HG03565 (cell line): ENCODE results near the gene LGR6.
"Not testable (repeated sequence)": the region's sequence is repeated elsewhere in the genome, so short reads cannot be mapped to it uniquely, and the experiment has no call there.

Experiments used
- ATAC-seq: cut with Tn5 transposase; IDR thresholded peaks from one replicate; pipeline ENCODE4 v1.9.1; 2021; ENCODE audit warnings: mild to moderate bottlenecking, moderate library complexity; ENCODE audit not compliant: unreplicated experiment

Gene LGR6

GRCh38 chr1:202237052-202237451 is 43.5 kb downstream of the LGR6 start:
- peak; percentile 40 for ATAC-seq

- ATAC-seq: no peak
These were observed 45.3 kb downstream of the LGR6 start for GRCh38 chr1:202238914-202239313.

GRCh38 chr1:202240226-202240625 is 46.6 kb downstream of the LGR6 start:
- ATAC-seq: not testable (repeated sequence)

GRCh38 chr1:202240956-202241355 is 47.4 kb downstream of the LGR6 start:
- no peak for ATAC-seq

- ATAC-seq: no peak
These were observed 47.9 kb downstream of the LGR6 start for GRCh38 chr1:202241376-202242079.

- no peak for ATAC-seq
These were observed 48.5 kb downstream of the LGR6 start for GRCh38 chr1:202242080-202242419.

GRCh38 chr1:202243006-202243405 is 49.4 kb downstream of the LGR6 start:
- no peak for ATAC-seq

GRCh38 chr1:202244841-202245261 is 51.3 kb downstream of the LGR6 start:
- ATAC-seq: no peak

- ATAC-seq: no peak
These were observed 51.8 kb downstream of the LGR6 start for GRCh38 chr1:202245391-202245790.

- ATAC-seq: no peak
These were observed 53.5 kb downstream of the LGR6 start for GRCh38 chr1:202247104-202247503.

GRCh38 chr1:202247837-202248795 is 54.5 kb downstream of the LGR6 start:
- no peak for ATAC-seq

- no peak for ATAC-seq
These were observed 55.3 kb downstream of the LGR6 start for GRCh38 chr1:202248861-202249260.

GRCh38 chr1:202249436-202249835 is 55.8 kb downstream of the LGR6 start:
- no peak for ATAC-seq

GRCh38 chr1:202249846-202250245 is 56.2 kb downstream of the LGR6 start:
- no peak for ATAC-seq

- no peak for ATAC-seq
These were observed 57.4 kb downstream of the LGR6 start for GRCh38 chr1:202250982-202251381.

GRCh38 chr1:202251424-202252256 is 58.0 kb downstream of the LGR6 start:
- no peak for ATAC-seq

GRCh38 chr1:202252271-202252670 is 58.7 kb downstream of the LGR6 start:
- ATAC-seq: no peak

- no peak for ATAC-seq
These were observed 61.1 kb downstream of the LGR6 start for GRCh38 chr1:202254454-202255252.

- ATAC-seq: no peak
These were observed 61.7 kb downstream of the LGR6 start for GRCh38 chr1:202255343-202255742.

- no peak for ATAC-seq
These were observed 66.1 kb downstream of the LGR6 start for GRCh38 chr1:202259705-202260104.
